Kidney epithelial cell (primary cell): Measurements from ENCODE around the gene UCN2. TPM values are rescaled to one million over a fixed set of nuclear protein-coding genes. Genes with fewer than 3 reads are reported as not detected.

Experiments used
- DNase-seq: peaks from one replicate; pipeline ENCODE4 v3.0.0-alpha.2; 2010; ENCODE audit warnings: low read depth
- H3K27me3 ChIP-seq: 2 replicates; pipeline ENCODE4 v1.6.0; 2011; ENCODE audit warnings: low read length; ENCODE audit not compliant: control insufficient read depth, insufficient read depth
- H3K36me3 ChIP-seq: 2 replicates; pipeline ENCODE4 v1.5.1; 2011; ENCODE audit warnings: low read length; ENCODE audit not compliant: control insufficient read depth, insufficient read depth
- H3K4me3 ChIP-seq: 2 replicates; pipeline ENCODE4 v1.5.1; 2011; ENCODE audit warnings: low read depth, mild to moderate bottlenecking, control low read depth, low read length
- CTCF ChIP-seq: IDR thresholded peaks from 2 replicates; pipeline ENCODE4 v1.5.1; 2011; ENCODE audit warnings: mild to moderate bottlenecking, moderate library complexity, low read length, control low read depth, inconsistent platforms; ENCODE audit not compliant: insufficient read depth, poor library complexity, severe bottlenecking
- total RNA-seq: library from RNA; depleted of rRNA; stranded (reverse); fragments of >200 nt; gene quantifications from 2 replicates; pipeline ENCODE4 v1.2.3, GENCODE V29; 2015

UCN2 gene
- total RNA-seq, result 26.1 and 39.1 TPM in 2 replicates

DNA sequence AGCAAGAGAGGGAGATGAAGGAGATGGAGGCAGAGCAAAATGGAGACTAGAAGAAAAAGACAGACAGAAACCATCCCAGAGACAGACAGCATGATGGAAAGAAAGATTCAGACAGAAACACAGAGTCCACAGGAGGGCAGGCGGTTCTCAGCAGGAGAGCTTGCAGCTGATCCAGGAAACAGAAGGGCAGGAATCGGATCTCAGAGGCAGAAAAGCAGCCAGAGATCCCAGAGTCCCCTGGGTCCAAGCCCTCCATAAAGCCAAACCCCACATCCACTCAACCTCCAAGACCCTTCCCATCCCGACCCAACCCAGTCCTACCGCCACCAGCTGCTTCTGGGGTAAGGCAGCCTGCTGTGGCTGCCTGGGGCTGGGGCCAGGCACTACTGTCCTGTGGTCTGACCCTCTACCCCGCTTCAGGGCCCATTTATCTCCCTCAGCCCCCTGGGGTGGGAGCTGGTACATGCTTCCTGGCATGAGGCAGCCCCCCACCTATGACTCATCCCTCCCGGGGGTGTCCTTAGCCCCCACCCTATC is at the start of gene UCN2:
TSS of gene UCN2 (minus strand) at position 400 of the 537 bp plus-strand sequence. CDS start 657 bp downstream, outside the sequence.
- no peak for TF ChIP-seq CTCF
- H3K27me3 ChIP-seq, result no peaks in the 10 kb centered on the region
- DNase-seq, result no peak
- H3K4me3 ChIP-seq, result no peak within 1 kb of the TSS
- H3K36me3 ChIP-seq, result peaks cover 11% of the 10 kb centered on the region

DNA sequence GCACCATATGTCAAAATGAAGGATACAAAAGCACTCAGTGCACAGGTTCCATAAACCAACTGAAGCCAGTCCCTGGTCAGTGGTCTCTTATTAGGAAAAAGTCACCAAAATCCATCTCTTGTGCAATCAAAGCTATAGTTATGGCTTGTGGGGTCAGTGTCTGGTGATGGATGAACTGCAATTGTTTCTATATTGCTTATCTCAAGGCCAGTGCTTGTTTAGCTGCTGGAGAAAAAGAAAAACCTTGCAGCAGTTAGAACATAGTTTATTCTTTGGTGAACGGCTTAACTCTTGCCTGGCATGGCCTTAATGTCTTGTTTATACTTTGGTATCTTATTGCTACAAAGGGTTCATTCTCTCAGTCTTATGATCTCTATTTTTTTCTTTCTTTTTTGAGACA is 48.7 kb upstream of the UCN2 start:
- H3K4me3 ChIP-seq, result no peak overlapping the region
- H3K36me3 ChIP-seq, result no peaks in the 10 kb centered on the region
- DNase-seq, result no peak
- TF ChIP-seq CTCF, result no peak
- no peaks in the 10 kb centered on the region for H3K27me3 ChIP-seq

GRCh38 chr3:48609088-48610005 is 45.8 kb upstream of the UCN2 start, which contains the start of gene UQCRC1:
TSS of gene UQCRC1 (minus strand) at chr3:48609646. CDS start at chr3:48609620, 26 bp downstream.
- Histone ChIP-seq H3K36me3 (peaks cover 4% of the 10 kb centered on the region), H3K27me3 (no peaks in the 10 kb centered on the region), H3K4me3 (peak within 1 kb of the TSS; percentile 88)
- TF ChIP-seq CTCF, result peak; percentile 66
- DNase-seq, result peak; percentile 70

DNA sequence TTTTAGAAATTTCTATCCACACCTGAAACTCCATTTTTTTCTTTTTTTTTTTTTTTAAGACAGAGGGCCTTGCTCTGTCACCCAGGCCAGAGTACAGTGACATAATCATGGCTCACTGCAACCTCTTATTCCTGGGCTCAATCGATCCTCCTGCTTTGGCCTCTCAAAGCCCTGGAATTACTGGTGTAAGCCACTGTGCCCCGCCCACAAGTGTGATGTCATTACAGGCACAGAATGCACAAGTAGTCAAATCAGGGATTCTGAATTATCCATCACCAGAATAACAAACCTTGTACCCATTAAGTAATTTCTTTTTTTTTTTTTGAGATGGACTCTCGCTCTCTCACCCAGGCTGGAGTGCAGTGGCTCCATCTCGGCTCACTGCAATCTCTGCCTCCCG is 43.9 kb upstream of the UCN2 start:
- peaks cover 6% of the 10 kb centered on the region for H3K36me3 ChIP-seq
- no peak for TF ChIP-seq CTCF
- H3K27me3 ChIP-seq, result no peaks in the 10 kb centered on the region
- no peak overlapping the region for H3K4me3 ChIP-seq
- no peak for DNase-seq

- no peak for TF ChIP-seq CTCF
- Histone ChIP-seq H3K27me3 (no peaks in the 10 kb centered on the region), H3K36me3 (peaks cover 13% of the 10 kb centered on the region), H3K4me3 (no peak overlapping the region)
- no peak for DNase-seq
These were observed 38.0 kb upstream of the UCN2 start for GRCh38 chr3:48601622-48601994.
